Astrocyte of the hippocampus (primary cell): ENCODE results near the gene RNF126.
A peak's percentile ranks its signal among the peaks of the same experiment; 100 is the strongest.

Source experiments
- DNase-seq: peaks from one replicate; pipeline ENCODE4 v3.0.0; 2011; ENCODE audit warnings: low read depth, low spot score

The RNF126 gene

DNA sequence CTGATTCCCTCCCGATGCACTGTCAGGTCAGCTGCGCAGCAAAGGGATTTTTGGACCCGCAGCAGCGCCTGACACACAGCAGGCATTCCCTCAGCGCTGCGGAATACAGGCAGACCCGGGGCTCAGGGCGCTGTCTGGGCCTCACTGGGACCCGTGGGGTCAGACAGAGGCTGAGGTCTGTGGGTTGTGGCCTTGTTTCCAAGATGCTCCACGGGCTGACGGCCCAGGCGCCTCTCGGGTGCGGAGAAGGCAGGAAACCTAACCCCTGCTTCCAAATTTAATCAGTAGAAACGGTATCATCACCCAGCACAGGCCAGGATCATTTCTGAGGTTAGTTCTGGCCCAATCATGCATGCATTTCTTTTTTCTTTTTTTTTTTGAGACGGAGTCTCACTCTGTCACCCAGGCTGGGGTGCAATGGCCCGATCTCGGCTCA, 686 bp upstream of the RNF126 start:
- DNase-seq, result no peak

DNA sequence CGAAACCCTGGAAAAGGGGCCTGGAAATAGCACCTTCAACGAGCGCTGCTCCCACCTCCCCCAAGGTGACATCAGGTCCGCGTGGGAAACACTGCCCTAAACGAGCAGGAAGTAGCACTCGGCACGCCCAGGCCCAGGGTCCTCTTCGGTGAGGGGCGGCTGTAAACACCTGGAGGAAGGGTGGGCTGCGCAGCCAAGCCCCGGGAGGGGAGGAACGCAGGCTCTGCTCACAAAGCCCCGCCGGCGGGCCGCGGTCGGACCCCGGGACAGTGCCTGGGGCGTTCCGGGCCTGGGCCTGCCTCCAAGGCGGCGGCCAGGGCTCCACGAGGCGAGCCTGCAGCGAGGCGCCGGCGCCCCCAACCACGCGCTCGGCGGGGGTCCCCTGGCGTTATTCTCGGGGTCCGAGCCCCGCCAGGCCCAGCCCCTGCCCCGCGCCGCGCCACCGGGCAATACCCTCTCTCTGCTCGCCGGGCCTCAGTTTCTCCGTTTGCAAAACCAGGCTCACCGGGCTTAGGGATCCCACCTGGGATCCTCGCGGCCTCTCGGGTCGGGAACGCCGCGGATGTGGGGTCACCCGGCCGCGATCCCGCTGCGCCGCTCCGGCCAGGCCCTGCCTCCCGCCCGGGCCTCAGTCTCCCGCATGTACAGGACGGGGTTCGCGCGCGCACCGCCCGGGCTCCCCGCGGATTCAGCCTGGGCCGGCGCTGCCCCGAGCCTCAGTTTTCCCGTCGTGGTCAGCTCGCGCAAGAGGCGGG, 630 bp downstream of the RNF126 start:
- DNase-seq, result peak; percentile 60

DNA sequence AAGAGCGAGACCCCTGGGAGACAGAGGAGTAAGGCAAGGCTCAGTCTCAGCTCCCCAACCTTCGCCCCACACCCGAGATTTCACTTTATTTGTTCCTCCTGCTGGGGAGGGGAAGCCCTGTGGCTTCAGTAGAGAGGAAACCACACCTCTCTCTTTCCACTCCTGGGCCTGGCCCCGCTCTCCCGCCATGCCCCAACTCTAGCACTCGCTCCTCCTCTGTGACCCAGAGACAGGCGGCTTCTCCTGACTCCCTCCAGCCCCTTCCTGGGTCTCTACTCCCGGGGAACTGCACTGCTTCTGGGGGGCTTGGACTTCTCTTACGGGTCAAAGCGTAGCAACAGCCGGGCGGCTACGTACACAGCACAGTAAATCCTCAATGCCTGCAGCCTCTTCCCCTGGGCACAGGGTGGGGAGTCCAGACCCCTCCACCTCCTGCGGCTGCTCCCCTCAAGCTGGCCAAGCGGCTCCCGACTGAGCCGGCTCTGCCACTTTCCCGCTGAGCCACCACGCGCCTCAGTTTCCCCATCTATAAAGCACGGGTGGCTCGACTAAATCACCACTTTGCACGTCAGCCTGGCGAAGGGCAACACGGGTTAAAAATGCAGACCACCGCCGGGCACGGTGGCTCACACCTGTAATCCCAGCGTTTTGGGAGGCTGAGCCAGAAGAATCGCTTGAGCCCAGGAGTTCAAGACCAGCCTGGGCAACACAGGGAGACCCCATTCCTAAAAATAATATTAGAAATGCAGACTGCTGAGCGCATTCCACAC, 1.4 kb downstream of the RNF126 start:
- peak; percentile 42 for DNase-seq

DNA sequence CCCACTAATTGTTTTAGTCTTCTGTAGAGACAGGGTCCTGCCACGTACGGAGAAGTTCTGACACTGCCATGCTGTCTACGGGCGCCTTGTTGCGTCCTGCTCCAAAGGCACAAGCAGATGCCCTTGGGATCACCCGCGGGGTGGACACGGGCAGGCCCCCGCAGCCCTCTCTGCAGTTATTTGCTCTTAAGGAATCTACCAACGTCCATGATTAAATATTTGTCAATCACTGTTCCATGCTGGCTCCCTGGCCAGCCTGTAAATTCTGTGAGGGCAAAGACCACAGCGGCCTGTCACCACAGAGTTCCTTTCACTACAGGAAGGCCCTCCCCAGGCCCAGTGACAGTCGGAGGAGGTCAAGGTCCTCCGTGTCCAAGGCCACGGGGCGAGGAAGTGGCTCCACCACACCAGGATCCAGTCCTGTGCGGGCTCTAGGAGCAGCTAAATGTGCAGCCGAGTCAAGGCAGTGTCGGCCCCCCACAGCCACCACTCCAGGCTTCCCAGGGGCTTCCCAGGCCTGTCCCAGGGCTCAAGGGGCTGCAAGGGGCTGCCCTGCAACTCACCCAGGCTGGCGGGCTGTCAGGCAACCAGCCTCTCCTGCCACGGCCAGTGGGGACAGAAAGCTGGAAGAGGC, 2.1 kb downstream of the RNF126 start:
- no peak for DNase-seq

DNA sequence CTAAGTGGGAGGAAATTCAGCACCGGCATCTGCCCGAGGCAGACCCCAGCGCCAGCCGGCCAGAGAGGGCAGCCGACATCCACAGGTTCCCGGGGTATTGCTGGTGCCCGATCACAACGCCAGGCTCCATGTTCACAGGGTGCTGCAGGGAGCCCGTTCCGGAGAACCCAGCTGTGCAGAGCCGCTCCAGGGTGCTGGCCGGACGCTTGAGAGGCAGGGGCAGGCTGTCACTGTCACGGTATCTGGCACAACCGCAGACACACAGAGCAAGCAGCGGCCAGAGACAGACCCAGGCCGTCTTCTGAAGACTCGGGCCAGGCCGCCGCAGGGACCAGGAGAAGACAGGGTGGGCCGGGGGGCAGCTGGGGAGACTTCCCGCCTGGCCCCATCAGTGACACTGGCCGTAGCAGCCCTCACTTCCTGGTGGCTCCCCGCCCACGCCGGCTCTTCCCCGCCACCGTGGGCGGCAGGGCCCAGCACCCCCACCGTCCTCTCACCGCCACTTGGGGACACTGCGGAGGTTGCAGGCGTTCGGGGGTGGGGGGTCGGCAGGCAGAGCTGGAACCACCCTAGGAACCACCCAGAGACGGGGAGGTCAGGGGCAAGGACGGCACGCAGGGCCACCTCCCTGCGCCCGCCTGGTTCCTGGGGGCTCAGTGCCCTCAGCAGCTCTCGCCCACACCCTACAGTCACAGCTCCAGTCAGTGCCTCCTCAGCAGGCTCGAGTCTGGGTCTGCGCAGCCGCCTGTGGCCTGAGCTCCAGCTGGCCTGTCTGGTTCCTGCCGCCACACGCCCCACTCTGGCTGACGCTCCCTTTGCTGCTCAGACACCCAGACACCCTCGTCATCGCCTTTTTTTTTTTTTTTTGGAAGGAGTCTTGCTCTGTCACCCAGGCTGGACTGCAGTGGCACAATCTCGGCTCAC, 3.8 kb downstream of the RNF126 start:
- DNase-seq, result peak; percentile 38

DNA sequence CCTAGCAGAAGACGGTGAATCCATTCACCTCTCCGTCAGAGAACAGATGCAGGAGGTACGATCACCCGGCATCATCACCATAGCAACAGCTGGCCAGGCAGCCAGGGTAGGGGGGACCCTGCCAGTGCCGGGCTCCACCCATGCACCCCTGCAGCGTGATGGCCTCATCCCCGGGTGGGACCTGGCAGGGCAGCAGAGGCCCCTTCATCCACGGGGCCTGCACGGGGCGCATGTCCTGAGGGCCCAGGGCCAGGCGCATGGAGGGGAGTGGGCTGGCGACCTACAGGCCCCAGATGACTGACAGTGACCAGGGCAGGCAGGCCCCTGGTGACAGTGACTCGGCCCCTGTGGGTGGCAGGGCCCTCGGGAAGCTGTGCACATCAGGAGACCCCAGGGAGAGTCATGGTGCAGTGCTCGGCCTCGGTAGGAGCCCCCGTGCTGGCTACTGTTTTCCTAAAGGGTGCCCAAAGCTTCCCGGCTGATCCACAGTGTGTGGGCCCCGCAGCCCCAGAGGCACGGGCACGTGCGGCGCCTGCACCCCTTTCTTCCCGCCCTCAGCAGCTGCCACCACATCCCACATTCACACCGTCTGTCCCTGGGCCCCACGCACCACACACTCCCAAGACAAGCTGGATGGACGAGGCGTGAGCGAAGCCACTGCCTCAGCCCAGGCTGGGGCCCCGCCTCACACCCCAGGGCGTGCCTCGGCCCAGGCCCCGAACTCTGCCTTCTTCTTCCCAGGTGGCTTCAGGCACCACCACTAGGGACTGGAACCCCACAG, 4.8 kb downstream of the RNF126 start:
- no peak for DNase-seq

DNA sequence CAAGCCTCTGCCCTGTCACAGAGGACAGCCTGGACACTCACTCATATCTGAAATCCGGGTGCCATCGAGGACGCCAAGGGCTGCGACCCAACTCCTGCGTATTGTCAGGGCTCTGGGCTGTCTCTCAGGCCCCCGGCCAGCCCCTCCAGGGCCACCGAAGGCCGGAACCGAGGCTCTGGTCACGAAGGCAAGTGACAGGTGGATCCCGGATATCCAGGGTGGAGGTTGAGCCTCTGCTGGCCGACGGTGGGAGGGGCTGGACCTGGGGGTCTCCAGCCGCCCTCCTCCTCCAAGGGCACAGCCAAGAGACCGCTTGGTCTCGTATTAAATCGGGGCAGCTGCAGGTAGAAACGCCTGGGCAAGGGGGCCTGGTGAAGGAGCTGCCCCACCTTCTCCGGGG, 5.4 kb downstream of the RNF126 start:
- no peak for DNase-seq

DNA sequence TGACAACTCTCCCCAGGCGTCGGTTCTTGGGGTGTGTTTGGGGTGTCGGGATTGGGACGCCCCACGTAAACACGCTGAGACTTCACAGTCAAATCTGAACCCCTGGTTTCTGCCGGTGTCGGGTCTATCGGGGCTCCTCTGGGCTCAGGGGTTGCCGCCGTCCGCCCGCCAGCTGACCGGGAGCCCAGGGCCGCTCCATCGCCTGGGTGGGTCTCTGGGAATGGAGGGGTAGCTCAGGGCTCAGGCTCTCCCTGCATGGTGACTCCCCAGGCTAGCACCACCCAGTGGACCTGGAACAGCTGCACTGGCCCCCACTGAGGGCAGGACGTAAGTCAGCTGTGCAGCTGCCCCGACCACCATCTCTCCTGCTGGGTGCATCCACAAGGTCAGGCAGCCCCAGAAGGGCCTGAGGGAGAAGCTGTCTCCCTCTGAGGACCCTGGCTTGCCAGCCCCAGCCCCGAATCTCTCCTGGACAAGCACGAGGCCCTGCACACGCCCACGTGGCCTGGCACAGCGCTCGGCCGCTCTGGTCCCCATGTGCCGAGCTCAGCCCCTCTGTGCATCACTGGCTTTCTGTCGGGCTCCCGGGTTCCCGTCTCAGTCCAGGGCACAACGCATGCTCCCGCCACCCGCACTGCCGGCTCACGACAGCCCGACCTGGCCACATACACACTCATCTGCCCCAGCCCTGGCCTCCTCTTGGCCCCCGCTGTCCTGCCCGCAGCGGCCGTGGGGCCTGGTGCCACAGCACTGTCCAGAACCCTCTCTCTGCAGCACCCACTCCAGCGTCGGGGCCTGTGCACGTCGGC, 6.1 kb downstream of the RNF126 start:
- DNase-seq, result no peak

DNA sequence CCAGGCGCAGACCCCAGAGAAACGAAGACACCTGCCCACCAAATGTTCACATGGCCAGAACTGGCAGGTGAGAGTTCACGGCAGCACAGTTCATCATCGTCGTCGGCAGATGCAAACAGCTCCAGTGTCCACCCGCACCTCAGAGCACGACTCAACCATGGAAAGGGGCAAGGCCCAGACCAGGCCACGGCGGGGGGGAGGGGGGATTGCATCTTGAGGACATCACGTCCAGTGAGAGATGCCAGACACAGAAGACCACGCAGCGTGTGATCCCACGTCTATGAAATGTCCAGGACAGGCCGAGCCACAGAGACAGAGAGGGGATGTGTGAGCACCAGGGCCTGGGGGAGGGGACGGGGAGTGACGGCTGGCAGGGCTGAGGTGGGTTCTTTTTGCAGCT, 7.3 kb downstream of the RNF126 start:
- no peak for DNase-seq

DNA sequence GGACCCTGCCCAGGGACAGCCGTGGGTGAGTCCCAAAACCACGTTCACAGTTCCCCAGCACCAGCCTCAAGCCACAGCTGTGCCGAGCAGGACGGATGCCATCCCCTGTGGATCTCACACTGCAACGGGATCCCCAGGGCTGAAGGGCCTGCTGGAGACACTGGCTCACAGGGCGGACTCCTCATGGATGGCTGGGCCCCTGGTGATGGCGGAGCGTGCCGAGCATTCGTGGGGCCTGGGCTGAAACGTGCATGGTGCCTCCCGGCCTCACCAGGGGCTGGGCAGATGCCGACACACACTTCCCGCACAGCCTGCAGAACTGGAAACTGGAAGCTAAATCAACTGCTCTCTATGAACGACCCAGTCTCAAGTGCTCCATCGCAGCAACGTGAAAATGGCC, 9.6 kb downstream of the RNF126 start:
- no peak for DNase-seq

DNA sequence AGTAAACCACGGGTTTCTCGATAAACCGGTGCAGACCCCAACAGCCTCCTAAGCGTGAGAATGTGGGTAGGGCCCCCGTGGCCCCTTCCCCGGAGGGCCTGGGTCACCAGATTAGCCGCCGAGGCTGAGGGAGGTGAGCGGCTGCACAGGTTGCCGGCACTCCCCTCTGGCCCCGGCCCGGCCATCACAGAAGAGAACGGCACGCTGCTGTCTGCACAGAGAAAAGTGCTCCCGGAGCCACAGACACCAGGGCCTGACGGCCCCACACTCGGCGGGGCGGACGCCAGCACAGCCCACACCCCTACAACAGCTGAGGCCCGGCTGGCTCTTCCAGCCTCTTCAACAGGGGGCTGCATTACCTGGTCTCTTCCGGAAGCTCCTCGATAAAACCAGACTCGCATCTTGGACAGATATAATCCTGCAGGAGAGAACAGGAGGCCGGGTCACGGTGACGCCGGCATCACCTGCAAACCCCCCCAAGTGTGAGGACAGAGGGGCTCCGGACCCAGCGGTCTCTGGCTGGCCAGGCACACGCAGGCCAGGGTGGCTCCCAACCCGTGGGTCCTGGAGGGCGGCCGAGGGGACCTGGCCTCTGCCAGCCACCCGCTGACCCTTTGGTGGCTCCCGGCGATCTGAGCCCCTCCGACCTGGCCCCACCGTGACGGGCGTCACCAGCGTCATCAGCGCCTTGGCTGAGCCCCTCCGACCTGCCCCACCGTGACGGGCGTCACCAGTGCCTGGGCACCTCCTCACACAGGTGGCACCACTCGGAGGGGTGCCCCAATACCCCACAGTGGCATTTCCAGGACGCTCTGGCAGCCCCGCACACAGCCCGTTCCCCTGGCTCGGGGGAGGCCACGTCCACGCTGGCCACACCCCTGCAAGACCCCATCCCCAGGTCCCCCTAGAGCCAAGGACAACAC, 10.3 kb downstream of the RNF126 start:
- no peak for DNase-seq

DNA sequence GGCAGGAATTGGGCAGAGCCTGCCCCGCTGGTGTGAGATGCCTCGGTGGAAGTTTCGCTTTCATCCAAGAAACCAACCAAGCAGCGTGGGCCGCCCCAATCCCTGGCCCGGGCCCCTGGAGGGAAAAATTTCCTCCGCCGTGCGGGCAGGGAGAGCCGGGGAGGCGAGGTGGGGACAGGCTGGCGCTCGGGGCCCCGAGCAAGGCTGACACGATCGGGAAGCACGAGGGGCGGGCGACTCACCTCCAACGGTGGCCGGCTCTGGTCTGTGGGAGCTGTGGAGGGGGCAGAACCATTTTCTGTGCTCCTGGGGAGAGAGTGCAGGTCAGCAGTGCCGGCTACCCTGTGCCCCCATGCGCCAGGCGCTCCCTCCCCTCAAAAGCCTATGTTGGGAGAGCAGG, 11.0 kb downstream of the RNF126 start:
- DNase-seq, result no peak

DNA sequence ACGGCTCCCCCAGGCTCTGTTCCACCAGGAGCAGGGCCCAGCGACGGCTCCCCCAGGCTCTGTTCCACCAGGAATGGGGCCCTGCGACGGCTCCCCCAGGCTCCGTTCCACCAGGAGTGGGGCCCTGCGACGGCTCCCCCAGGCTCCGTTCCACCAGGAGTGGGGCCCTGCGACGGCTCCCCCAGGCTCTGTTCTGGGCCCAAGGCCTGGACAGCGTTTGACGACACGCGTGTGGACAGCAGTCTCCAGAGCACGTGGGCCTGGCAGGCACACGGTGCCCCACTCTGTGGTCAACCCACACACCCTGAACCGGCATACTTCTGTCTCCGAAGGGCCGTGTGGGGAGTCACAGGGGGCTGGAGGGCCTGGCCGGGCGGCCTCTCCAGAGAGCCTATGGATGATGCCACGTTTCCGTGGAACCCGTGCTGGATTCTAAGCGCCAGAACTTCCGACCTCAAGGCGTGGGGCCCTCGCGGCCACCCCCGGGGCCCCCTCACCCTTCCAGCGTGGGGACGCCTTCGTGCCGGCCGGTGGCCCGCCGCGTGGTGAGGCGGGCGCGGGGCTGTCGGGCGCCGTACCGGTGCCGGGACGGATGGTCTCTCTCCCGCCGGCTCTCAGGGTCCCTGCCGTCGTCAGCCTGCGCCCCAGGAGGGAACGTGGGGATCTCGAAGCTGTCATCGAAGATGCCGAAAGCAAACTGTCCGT, 11.7 kb downstream of the RNF126 start:
- DNase-seq, result no peak

DNA sequence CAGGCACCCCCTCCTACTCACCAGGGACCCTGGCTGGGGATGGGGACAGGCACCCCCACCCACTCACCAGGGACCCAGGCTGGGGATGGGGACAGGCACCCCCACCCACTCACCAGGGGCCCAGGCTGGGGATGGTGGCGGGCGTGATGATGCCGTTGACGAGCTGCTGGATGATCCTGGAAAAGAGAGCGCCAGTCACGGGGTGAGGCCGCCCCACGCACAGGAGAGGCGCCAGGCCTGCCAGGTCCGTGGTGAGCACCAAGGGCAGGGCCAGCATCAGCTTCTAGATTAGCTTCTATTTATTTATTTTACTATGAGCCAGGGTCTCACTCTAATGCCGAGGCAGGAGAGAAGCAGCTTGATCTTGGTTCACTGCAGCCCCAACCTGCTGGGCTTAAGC, 12.9 kb downstream of the RNF126 start:
- no peak for DNase-seq

DNA sequence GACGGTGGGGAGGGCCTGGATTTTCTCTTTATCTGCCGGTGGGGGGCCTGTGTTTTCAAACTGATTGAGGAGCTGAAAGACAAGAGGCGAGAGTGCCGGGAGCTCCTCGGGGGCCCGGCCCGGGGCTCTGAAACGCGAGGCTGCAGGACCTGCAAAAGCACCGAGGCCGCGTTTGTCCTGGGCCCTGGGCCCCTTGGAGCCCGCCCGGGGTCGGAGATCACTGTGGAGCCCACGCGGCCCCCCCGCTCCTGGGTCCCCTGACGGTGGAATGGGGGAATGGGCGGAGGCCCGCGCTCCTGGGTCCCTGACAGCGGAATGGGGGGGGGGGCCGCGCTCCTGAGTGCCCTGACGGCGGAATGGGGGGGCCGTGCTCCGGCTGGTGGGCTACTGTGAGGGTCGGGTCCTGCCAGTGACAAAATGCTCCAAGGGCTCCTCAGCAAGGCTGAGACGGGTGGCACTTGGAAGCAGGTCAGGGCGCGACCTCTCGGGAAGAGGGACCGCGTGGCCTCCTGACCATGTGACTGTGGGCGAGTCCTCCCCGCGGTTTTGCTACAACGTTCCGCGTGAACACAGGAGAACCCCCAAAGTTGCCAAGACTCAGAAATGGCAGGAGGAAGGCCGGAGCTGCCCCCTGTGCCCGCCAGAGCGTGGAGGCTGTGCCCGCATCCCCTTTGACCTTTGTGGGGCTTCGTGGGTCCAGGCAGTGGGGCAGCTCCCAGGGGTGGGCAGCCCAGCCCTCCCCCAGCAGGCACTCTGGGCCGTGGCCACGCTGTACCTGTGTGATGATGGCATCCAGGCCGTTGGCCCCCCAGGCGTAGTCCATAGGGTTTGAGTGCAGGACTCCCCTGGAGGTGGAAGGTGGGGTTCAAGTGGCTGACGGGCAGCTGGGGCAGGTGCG, 13.9 kb downstream of the RNF126 start:
- DNase-seq, result no peak

DNA sequence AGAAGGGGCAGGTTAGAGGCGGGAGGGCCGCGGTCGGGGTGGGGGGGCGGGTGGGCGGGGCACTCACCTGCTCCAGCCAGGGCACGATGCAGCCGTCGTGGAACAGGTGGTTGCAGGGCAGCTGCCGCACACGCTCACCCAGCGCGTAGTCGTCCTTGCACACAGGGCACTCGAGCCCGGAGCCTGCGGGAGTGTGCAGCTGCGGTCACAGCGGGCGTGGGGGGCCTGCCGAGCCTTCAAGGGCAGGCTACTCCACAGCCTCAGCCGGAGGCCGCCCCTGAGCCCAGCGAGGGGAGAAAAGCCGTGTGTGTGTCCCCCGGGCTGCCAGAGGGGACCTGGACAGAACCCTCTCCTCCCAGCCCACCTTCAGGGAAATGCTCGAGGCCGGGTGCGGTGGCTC, 14.7 kb downstream of the RNF126 start:
- DNase-seq, result no peak

DNA sequence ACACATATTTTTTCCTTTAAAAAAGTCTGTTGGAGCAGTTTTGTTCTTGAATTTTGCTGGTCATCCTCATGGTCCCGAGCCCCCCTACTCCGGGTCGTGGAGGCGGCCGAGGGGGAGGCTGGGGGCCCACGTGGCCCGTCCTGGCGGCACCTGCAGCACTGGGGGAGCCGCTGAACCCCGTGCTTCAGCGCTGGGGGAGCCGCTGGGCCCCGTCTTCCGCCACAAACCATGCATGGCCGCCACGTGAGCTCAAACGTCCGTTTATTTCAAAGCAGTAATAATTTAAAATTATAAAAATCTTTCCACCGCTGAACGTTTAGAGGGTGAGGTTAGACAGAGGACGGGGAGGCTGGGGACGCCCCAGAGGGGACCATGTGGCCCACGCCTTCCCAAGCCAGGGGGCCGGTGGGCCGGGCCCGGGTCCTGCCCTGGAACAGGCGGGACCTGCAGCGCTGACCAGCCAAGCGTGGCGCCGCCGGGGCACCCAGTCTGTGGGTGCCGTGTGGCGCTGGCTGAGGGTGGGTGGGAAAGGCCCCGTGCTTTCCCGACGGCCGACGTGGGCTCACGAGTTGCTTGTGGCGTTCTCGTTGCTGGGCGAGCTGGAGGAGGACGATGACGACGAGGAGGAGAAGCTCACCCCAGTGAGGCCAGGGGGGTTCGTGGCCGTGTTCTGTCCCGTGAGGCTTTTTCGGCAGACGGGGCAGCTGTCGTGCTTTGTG, 15.3 kb downstream of the RNF126 start:
- no peak for DNase-seq
